ENCODE data around the gene BDKRB1. TPM values are rescaled to one million over a fixed set of nuclear protein-coding genes. Genes with fewer than 3 reads are reported as not detected.

Gene BDKRB1
- total RNA-seq, 1 experiment from 2014 or later = not detected

- Histone ChIP-seq H3K14ac (ENCODE audit: insufficient read depth, low read length) (no peak overlapping the region), H2BK120ac (ENCODE audit: low read depth, low read length, poor library complexity, severe bottlenecking) (no peak overlapping the region), H3K79me2 (ENCODE audit: insufficient read depth, low read length) (no peaks in the 10 kb centered on the region), H3K9me3 (ENCODE audit: control insufficient read depth, low read depth, low read length) (no peaks in the 10 kb centered on the region), H2BK5ac (ENCODE audit: insufficient read length, low read length) (no peak overlapping the region), H4K20me1 (ENCODE audit: control insufficient read depth, insufficient read depth, insufficient read length) (no peaks in the 10 kb centered on the region), H3T11ph (ENCODE audit: low read length) (no peak overlapping the region), H2BK12ac (ENCODE audit: insufficient read length, low read depth, low read length) (no peak overlapping the region), H3K79me1 (ENCODE audit: insufficient read depth, low read depth, low read length, poor library complexity, severe bottlenecking) (no peaks in the 10 kb centered on the region), H3K4me1 (ENCODE audit: insufficient read depth, low read length) (peaks cover 3% of the 10 kb centered on the region; the same call in 1 of the 2 replicates), H4K8ac (replicated peaks; ENCODE audit: insufficient read length, low read depth, low read length) (no peak overlapping the region), H4K5ac (ENCODE audit: insufficient read length, low read depth, low read length) (no peak overlapping the region), H2AFZ (ENCODE audit: low read length) (no peak overlapping the region), H2AK5ac (ENCODE audit: insufficient read length, low read length) (no peak overlapping the region), H3K18ac (ENCODE audit: insufficient read length, low read depth, low read length) (no peak overlapping the region), H3K4ac (ENCODE audit: low read depth, low read length) (no peak overlapping the region), H4K91ac (ENCODE audit: insufficient read length, low read depth, low read length) (no peak overlapping the region), H3K4me2 (ENCODE audit: insufficient read depth, insufficient read length, low read length) (no peak overlapping the region), H3K27ac (ENCODE audit: insufficient read length, low read depth, low read length) (no peak overlapping the region), H3K9ac (ENCODE audit: extremely low read depth, insufficient read length, low read length) (no peak overlapping the region), H3K27me3 (ENCODE audit: insufficient read depth, low read length) (no peaks in the 10 kb centered on the region), H2BK20ac (ENCODE audit: low read depth, low read length, poor library complexity, severe bottlenecking) (no peak overlapping the region), H2BK15ac (ENCODE audit: low read depth, low read length) (no peak overlapping the region), H3K23ac (ENCODE audit: insufficient read length, low read depth, low read length) (no peak overlapping the region), H3K56ac (ENCODE audit: insufficient read length, low read depth, low read length) (no peak overlapping the region), H3K23me2 (ENCODE audit: insufficient read length, low read depth, low read length, poor library complexity, severe bottlenecking) (no peaks in the 10 kb centered on the region)
- H3K27me3 Mint-ChIP-seq (ENCODE audit: low read depth) = peaks cover 9% of the 10 kb centered on the region
- no peak for TF ChIP-seq CTCF (conservative IDR thresholded peaks at IDR 0.05)
- no peak overlapping the region; a peak in 2 of 7 replicates for H3K27ac Mint-ChIP-seq
- H3K9me3 Mint-ChIP-seq = peaks cover 8 to 14% of the 10 kb centered on the region in 2 experiments; a peak in 4 of 5 replicates
- H3K4me3 Mint-ChIP-seq = no peak overlapping the region
- peaks cover 2% of the 10 kb centered on the region in 2 experiments for H3K4me1 Mint-ChIP-seq
- H3K36me3 Mint-ChIP-seq (ENCODE audit: insufficient read depth in 1 of 3, low read depth in 3 of 3) = no peaks in the 10 kb centered on the region
- WGBS (ENCODE audit: extremely low coverage, insufficient read length, low lambda C conversion rate) = no CpG with 5 or more reads among the region's 18 CpGs
- DNase-seq = no peak
These were observed 15.4 kb upstream of the BDKRB1 start for GRCh38 chr14:96240641-96241040.

All from H9 (cell line).